ENCODE measurements around the gene KRABD2.
A peak's percentile ranks its signal among the peaks of the same experiment; 100 is the strongest.
"Not testable (repeated sequence)": the region's sequence is repeated elsewhere in the genome, so short reads cannot be mapped to it uniquely, and the experiment has no call there.

KRABD2 gene

DNA sequence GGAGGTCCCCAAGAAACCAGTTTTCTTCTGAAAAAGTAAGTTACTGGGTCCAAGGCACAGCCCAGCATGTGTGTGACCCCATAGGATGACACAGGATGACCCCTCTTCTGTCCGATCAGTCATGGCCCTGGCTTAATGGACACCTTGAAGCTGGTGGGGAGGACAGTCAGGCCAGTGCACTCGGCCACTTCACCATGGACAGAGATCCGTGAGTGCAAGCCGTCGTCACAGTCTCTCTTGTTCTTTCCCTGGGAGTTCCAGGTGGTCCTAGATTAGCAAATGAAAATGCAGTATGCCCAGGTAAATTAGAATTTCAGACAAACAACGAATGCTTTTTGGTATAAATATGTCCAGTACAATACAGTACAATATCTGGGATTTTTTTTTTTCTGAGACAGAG, 22.5 kb upstream of the KRABD2 start:
- no peak for ATAC-seq
- Histone ChIP-seq H3K27ac (no peak overlapping the region), H3K36me3 (no peaks in the 10 kb centered on the region), H3K9me3 (no peaks in the 10 kb centered on the region), H3K4me3 (no peak overlapping the region), H3K4me1 (peaks cover 0 to under 1% (median 0%) of the 10 kb centered on the region in 9 donors), H3K27me3 (peaks cover 0 to 57% (median 40%) of the 10 kb centered on the region in 7 donors)
- DNase-seq: no peak
- 61 to 62% methylated on average over 6 of the region's 6 CpGs for WGBS, 2 donors
- TF ChIP-seq CTCF (IDR thresholded peaks at IDR 0.05): no peak
- intact Hi-C loops (cut with DNase I): no loop called here

GRCh38 chr17:8397636-8398035, 21.1 kb upstream of the KRABD2 start, which contains the start of gene RNF222:
TSS of gene RNF222 (minus strand) at chr17:8397827. CDS start at chr17:8393461, 4,366 bp downstream.
- no peak within 1 kb of the TSS for H3K4me3 ChIP-seq
- no peak for TF ChIP-seq CTCF (IDR thresholded peaks at IDR 0.05)
- peaks cover 0 to 61% (median 44%) of the 10 kb centered on the region in 7 donors for H3K27me3 ChIP-seq
- ATAC-seq (no peak), DNase-seq (no peak)
- 64 to 67% methylated on average over 13 of the region's 13 CpGs for WGBS, 2 donors
- intact Hi-C loops (cut with DNase I): no loop called here
- no peak within 1 kb of the TSS for H3K27ac ChIP-seq
- no peaks in the 10 kb centered on the region for H3K36me3 ChIP-seq
- peaks cover 0 to 11% (median 0%) of the 10 kb centered on the region in 9 donors for H3K4me1 ChIP-seq
- no peaks in the 10 kb centered on the region for H3K9me3 ChIP-seq

GRCh38 chr17:8394497-8394896, 18.0 kb upstream of the KRABD2 start:
- Histone ChIP-seq H3K27ac (peak overlapping the region in 1 of 10 donors; percentile 36), H3K27me3 (peaks cover 0 to 69% (median 47%) of the 10 kb centered on the region in 7 donors), H3K4me1 (peaks cover 0 to 11% (median 0%) of the 10 kb centered on the region in 9 donors)
- ATAC-seq; H3K4me3 ChIP-seq; DNase-seq; H3K9me3 ChIP-seq; intact Hi-C loops (cut with DNase I); H3K36me3 ChIP-seq: not testable (repeated sequence)
- WGBS, 2 donors: 90% methylated on average over 9 of the region's 9 CpGs

DNA sequence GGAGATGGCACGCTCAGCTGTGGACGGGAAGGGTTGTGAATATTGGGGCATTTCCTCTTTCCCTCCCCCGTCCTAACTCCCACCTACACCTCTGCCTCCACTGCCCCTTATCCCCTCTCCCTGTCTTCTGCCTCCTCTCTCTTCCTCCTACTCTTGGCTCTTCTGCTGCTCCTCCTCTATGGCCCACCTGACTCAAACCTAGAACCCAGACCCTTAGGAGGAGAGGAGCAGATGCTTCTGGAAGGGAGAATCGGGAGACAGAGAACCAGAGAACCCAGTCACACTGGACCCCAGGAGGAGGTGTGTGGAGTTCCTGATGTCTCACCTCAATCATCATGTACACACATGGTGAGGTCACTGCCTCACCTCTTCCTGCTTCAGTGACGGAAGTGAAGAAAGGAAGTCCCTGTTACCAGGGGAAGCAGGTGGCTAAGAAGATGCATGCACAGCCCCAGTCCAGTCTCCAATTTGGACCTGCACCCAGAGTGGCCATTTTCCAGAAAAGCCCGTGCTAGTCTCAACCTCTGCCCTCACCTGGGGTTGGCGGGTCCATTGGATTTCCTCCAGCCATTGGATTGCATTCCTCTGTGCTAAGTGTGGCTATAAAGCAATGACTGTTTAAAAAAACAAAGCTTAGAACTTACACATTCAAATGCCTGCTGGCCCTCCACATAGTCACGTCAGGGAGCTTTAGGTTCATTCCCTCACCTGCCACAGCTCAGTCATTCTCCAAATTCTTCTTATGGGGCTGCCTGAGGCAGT, 17.1 kb upstream of the KRABD2 start:
- TF ChIP-seq CTCF (IDR thresholded peaks at IDR 0.05): no peak
- H3K4me3 ChIP-seq: no peak overlapping the region
- intact Hi-C loops (cut with DNase I): loop anchor here in 1 of 10 donors (2.0 kb wide), 1 partner anchor 37 kb away; no protein-coding TSS in a partner anchor
- 63 to 65% methylated on average over 6 to 8 of the region's 8 CpGs for WGBS, 2 donors
- ATAC-seq (peak in 5 of 8 donors; percentile 30 to 52 (median 35)), DNase-seq (no peak)
- no peaks in the 10 kb centered on the region for H3K36me3 ChIP-seq
- peaks cover 0 to 62% (median 44%) of the 10 kb centered on the region in 7 donors for H3K27me3 ChIP-seq
- peaks cover 0 to 11% (median 0%) of the 10 kb centered on the region in 9 donors for H3K4me1 ChIP-seq
- H3K27ac ChIP-seq: peak overlapping the region in 1 of 10 donors; percentile 61
- no peaks in the 10 kb centered on the region for H3K9me3 ChIP-seq

Data from heart right ventricle (tissue), 16 donors.